A549 (cell line): ENCODE measurements around the gene GRID2.

ENCODE experiments used
- NFE2L2 ChIP-seq: fragments of 150-350 bp; conservative IDR thresholded peaks from 2 replicates; pipeline ENCODE4 v1.6.1; 2014; ENCODE audit warnings: low read length
- RAD21 ChIP-seq, 2 experiments: fragments of >200 bp in 1 of 2; sonication (Bioruptor Twin) in 1 of 2; formaldehyde crosslinking in 1 of 2; IDR thresholded peaks in 1 of 2; conservative IDR thresholded peaks in 1 of 2; 2 replicates in 1 of 2; 3 replicates in 1 of 2; pipeline ENCODE4 v1.6.1; 2012 to 2018; ENCODE audit warnings: inconsistent platforms in 1 of 2

GRCh38 chr4:92646826-92647225 lies 343.1 kb downstream of the GRID2 start:
- TF ChIP-seq NFE2L2, result no peak
- TF ChIP-seq RAD21 (conservative IDR thresholded peaks at IDR 0.05 in 1 of 2, IDR thresholded peaks at IDR 0.05 in 1 of 2), result no peak
